Lower leg skin (tissue), 3 donors: ENCODE measurements around the gene CYRIA.

Experiments used
- CTCF ChIP-seq, 3 donors: fragments of 450-650 bp; IDR thresholded peaks; one replicate each; pipeline ENCODE4 v1.5.1; 2016; ENCODE audit warnings: antibody characterized with exemption in 3 of 3, mild to moderate bottlenecking in 3 of 3, moderate library complexity in 2 of 3
- POLR2A ChIP-seq, 2 donors: fragments of 450-650 bp; IDR thresholded peaks; one replicate each; pipeline ENCODE4 v1.6.1; 2016 to 2017; ENCODE audit warnings: antibody characterized with exemption in 2 of 2, mild to moderate bottlenecking in 1 of 2, moderate library complexity in 1 of 2

GRCh38 chr2:16645088-16645487, 20.5 kb downstream of the CYRIA start:
- no peak for TF ChIP-seq CTCF (IDR thresholded peaks at IDR 0.05)
- TF ChIP-seq POLR2A (IDR thresholded peaks at IDR 0.05): no peak
